Measurements from ENCODE around the gene SPATA9.

SPATA9 gene

DNA sequence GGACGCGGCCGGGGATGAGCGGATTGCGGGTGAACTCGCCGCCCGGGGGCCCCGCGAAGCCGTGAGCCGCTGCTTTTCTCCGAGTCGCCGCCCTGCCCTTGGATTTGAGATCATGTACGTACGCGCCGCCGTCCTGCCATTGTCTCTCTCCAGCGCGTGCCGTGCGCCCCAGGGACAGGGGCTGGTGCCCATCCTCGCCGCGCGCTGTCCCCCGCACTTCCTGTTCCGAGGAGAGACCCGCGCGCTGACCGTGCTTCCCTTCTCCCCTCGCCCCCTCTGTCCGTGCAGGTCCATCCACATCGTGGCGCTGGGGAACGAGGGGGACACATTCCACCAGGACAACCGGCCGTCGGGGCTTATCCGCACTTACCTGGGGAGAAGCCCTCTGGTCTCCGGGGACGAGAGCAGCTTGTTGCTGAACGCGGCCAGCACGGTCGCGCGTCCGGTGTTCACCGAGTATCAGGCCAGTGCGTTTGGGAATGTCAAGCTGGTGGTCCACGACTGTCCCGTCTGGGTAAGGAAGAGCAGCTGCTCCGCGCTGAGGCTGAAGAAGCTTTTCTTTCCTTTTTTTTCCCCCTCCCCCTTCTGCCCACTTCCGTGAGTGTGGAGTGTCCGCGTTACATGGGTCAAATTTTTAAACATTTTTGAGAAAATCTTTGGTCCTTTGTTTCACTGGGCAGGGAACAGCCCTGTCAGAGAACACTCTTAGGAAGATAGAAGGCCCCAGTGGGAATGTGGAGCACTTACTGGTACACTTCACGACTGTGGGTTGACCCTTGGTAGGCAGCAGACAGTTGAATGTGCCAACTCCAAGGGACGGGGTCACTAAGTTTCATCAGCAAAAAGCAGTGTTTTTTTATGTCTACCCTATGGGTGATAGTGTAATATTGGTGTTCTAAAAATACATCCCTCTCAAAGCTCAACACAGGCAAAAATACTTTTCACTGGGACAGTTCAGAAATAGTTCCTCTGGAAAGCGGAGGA lies 49.1 kb upstream of the SPATA9 start (continued):
- peak; percentile 73; the same call in 1 of the 2 replicates for TF ChIP-seq ZNF335 (tag by site-specific recombination; conservative IDR thresholded peaks at IDR 0.05)
- TF ChIP-seq ZXDB (tag by site-specific recombination; IDR thresholded peaks at IDR 0.05): peak; percentile 65; the same call in 1 of the 2 replicates
- TF ChIP-seq, protein P1, sequence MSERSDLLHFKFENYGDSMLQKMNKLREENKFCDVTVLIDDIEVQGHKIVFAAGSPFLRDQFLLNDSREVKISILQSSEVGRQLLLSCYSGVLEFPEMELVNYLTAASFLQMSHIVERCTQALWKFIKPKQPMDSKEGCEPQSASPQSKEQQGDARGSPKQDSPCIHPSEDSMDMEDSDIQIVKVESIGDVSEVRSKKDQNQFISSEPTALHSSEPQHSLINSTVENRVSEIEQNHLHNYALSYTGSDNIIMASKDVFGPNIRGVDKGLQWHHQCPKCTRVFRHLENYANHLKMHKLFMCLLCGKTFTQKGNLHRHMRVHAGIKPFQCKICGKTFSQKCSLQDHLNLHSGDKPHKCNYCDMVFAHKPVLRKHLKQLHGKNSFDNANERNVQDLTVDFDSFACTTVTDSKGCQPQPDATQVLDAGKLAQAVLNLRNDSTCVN (tag by site-specific recombination; optimal IDR thresholded peaks at IDR 0.05): peak; percentile 99
- TF ChIP-seq ZNF664 (tag by site-specific recombination; IDR thresholded peaks at IDR 0.05): no peak
- TF ChIP-seq ZFHX2 (tag by site-specific recombination; conservative IDR thresholded peaks at IDR 0.05): no peak
- TF ChIP-seq, protein P2, sequence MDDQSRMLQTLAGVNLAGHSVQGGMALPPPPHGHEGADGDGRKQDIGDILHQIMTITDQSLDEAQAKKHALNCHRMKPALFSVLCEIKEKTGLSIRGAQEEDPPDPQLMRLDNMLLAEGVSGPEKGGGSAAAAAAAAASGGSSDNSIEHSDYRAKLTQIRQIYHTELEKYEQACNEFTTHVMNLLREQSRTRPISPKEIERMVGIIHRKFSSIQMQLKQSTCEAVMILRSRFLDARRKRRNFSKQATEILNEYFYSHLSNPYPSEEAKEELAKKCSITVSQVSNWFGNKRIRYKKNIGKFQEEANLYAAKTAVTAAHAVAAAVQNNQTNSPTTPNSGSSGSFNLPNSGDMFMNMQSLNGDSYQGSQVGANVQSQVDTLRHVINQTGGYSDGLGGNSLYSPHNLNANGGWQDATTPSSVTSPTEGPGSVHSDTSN (CRISPR knock-in tag; IDR thresholded peaks at IDR 0.05): 0 out of 2 replicates have a peak, but pooled peaks have one; percentile 7
- peak; percentile 69 for TF ChIP-seq ZBTB17 (tag by site-specific recombination; IDR thresholded peaks at IDR 0.05)
- TF ChIP-seq GLI2 (tag by site-specific recombination; IDR thresholded peaks at IDR 0.05; ENCODE audit: borderline replicate concordance, low read depth): no peak
- TF ChIP-seq, protein P3, sequence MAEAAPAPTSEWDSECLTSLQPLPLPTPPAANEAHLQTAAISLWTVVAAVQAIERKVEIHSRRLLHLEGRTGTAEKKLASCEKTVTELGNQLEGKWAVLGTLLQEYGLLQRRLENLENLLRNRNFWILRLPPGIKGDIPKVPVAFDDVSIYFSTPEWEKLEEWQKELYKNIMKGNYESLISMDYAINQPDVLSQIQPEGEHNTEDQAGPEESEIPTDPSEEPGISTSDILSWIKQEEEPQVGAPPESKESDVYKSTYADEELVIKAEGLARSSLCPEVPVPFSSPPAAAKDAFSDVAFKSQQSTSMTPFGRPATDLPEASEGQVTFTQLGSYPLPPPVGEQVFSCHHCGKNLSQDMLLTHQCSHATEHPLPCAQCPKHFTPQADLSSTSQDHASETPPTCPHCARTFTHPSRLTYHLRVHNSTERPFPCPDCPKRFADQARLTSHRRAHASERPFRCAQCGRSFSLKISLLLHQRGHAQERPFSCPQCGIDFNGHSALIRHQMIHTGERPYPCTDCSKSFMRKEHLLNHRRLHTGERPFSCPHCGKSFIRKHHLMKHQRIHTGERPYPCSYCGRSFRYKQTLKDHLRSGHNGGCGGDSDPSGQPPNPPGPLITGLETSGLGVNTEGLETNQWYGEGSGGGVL (tag by site-specific recombination; IDR thresholded peaks at IDR 0.05): 0 out of 2 replicates have a peak, but pooled peaks have one; percentile 25
- TF ChIP-seq, protein P4, sequence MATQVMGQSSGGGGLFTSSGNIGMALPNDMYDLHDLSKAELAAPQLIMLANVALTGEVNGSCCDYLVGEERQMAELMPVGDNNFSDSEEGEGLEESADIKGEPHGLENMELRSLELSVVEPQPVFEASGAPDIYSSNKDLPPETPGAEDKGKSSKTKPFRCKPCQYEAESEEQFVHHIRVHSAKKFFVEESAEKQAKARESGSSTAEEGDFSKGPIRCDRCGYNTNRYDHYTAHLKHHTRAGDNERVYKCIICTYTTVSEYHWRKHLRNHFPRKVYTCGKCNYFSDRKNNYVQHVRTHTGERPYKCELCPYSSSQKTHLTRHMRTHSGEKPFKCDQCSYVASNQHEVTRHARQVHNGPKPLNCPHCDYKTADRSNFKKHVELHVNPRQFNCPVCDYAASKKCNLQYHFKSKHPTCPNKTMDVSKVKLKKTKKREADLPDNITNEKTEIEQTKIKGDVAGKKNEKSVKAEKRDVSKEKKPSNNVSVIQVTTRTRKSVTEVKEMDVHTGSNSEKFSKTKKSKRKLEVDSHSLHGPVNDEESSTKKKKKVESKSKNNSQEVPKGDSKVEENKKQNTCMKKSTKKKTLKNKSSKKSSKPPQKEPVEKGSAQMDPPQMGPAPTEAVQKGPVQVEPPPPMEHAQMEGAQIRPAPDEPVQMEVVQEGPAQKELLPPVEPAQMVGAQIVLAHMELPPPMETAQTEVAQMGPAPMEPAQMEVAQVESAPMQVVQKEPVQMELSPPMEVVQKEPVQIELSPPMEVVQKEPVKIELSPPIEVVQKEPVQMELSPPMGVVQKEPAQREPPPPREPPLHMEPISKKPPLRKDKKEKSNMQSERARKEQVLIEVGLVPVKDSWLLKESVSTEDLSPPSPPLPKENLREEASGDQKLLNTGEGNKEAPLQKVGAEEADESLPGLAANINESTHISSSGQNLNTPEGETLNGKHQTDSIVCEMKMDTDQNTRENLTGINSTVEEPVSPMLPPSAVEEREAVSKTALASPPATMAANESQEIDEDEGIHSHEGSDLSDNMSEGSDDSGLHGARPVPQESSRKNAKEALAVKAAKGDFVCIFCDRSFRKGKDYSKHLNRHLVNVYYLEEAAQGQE (tag by site-specific recombination; IDR thresholded peaks at IDR 0.05): peak; percentile 62
- no peak for TF ChIP-seq ZNF114 (tag by site-specific recombination; IDR thresholded peaks at IDR 0.05)
- 0 out of 2 replicates have a peak, but pooled peaks have one; percentile 14 for TF ChIP-seq MYNN (tag by site-specific recombination; IDR thresholded peaks at IDR 0.05; ENCODE audit: borderline replicate concordance)
- TF ChIP-seq SCRT1 (tag by site-specific recombination; IDR thresholded peaks at IDR 0.05; ENCODE audit: borderline replicate concordance): peak; percentile 64; the same call in 1 of the 2 replicates
- no peak for TF ChIP-seq ZNF112 (tag by site-specific recombination; IDR thresholded peaks at IDR 0.05)
- TF ChIP-seq ZNF19 (tag by site-specific recombination; IDR thresholded peaks at IDR 0.05; ENCODE audit: low read depth): no peak
- peak; percentile 51 for TF ChIP-seq ZSCAN30 (tag by site-specific recombination; IDR thresholded peaks at IDR 0.05)
- TF ChIP-seq ZNF394 (tag by site-specific recombination; IDR thresholded peaks at IDR 0.05; ENCODE audit: borderline replicate concordance): peak; percentile 65
- TF ChIP-seq, protein P5, sequence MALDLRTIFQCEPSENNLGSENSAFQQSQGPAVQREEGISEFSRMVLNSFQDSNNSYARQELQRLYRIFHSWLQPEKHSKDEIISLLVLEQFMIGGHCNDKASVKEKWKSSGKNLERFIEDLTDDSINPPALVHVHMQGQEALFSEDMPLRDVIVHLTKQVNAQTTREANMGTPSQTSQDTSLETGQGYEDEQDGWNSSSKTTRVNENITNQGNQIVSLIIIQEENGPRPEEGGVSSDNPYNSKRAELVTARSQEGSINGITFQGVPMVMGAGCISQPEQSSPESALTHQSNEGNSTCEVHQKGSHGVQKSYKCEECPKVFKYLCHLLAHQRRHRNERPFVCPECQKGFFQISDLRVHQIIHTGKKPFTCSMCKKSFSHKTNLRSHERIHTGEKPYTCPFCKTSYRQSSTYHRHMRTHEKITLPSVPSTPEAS (tag by site-specific recombination; IDR thresholded peaks at IDR 0.05): no peak
- TF ChIP-seq, protein P6, sequence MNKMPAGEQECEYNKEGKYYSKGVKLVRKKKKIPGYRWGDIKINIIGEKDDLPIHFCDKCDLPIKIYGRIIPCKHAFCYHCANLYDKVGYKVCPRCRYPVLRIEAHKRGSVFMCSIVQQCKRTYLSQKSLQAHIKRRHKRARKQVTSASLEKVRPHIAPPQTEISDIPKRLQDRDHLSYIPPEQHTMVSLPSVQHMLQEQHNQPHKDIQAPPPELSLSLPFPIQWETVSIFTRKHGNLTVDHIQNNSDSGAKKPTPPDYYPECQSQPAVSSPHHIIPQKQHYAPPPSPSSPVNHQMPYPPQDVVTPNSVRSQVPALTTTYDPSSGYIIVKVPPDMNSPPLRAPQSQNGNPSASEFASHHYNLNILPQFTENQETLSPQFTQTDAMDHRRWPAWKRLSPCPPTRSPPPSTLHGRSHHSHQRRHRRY (tag by site-specific recombination; IDR thresholded peaks at IDR 0.05): no peak
- TF ChIP-seq, protein P7, sequence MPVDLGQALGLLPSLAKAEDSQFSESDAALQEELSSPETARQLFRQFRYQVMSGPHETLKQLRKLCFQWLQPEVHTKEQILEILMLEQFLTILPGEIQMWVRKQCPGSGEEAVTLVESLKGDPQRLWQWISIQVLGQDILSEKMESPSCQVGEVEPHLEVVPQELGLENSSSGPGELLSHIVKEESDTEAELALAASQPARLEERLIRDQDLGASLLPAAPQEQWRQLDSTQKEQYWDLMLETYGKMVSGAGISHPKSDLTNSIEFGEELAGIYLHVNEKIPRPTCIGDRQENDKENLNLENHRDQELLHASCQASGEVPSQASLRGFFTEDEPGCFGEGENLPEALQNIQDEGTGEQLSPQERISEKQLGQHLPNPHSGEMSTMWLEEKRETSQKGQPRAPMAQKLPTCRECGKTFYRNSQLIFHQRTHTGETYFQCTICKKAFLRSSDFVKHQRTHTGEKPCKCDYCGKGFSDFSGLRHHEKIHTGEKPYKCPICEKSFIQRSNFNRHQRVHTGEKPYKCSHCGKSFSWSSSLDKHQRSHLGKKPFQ (tag by site-specific recombination; IDR thresholded peaks at IDR 0.05): no peak
- TF ChIP-seq FEZF1 (tag by site-specific recombination; IDR thresholded peaks at IDR 0.05): no peak
- TF ChIP-seq ZNF157 (tag by site-specific recombination; IDR thresholded peaks at IDR 0.05): no peak
- TF ChIP-seq WT1 (tag by site-specific recombination; IDR thresholded peaks at IDR 0.05): no peak; the same call in 1 of the 2 replicates
